Fibroblast of lung (primary cell): ENCODE measurements around the gene ARID1B. TPM values are rescaled to one million over a fixed set of nuclear protein-coding genes. Genes with fewer than 3 reads are reported as not detected.

Source experiments
- DNase-seq, 2 donors: peaks; one replicate each; pipeline versions ENCODE4 v3.0.0 to v3.0.0-alpha.2; 2010; ENCODE audit warnings: low read depth in 2 of 2
- H2AFZ ChIP-seq: 2 replicates; pipeline ENCODE4 v1.5.1; 2012; ENCODE audit warnings: low read length, control low read depth, inconsistent platforms
- H3K27ac ChIP-seq: 2 replicates; pipeline ENCODE4 v1.5.1; 2011; ENCODE audit warnings: low read length, control low read depth; ENCODE audit not compliant: insufficient read depth
- H3K27me3 ChIP-seq: 2 replicates; pipeline ENCODE4 v1.5.1; 2011; ENCODE audit warnings: mild to moderate bottlenecking, low read length; ENCODE audit not compliant: control insufficient read depth, insufficient read depth
- H3K36me3 ChIP-seq: 2 replicates; pipeline ENCODE4 v1.5.1; 2011; ENCODE audit warnings: low read length; ENCODE audit not compliant: control insufficient read depth, insufficient read depth
- H3K4me1 ChIP-seq: 2 replicates; pipeline ENCODE4 v1.5.1; 2011; ENCODE audit warnings: low read length; ENCODE audit not compliant: control insufficient read depth, insufficient read depth; ENCODE audit errors: extremely low read depth
- H3K4me2 ChIP-seq: 2 replicates; pipeline ENCODE4 v1.5.1; 2011; ENCODE audit warnings: low read length, control low read depth; ENCODE audit not compliant: insufficient read depth; ENCODE audit errors: extremely low read depth
- H3K4me3 ChIP-seq, 4 experiments: fragments of 200-600 bp in 1 of 4; sonication (generic) in 1 of 4; replicated peaks in 1 of 4; 2 replicates each; pipeline ENCODE4 v1.5.1; 2011 to 2016; ENCODE audit warnings: low read length in 4 of 4, low read depth in 3 of 4, mild to moderate bottlenecking in 3 of 4, control low read depth in 2 of 4, inconsistent platforms in 1 of 4, mixed read lengths in 1 of 4; ENCODE audit not compliant: insufficient read depth in 1 of 4; ENCODE audit errors: control extremely low read depth in 1 of 4
- H3K79me2 ChIP-seq: 2 replicates; pipeline ENCODE4 v1.5.1; 2012; ENCODE audit warnings: mild to moderate bottlenecking, low read length, inconsistent platforms; ENCODE audit not compliant: control insufficient read depth, insufficient read depth
- H3K9ac ChIP-seq: 2 replicates; pipeline ENCODE4 v1.5.1; 2011; ENCODE audit warnings: mild to moderate bottlenecking, low read length, control low read depth; ENCODE audit not compliant: insufficient read depth
- H3K9me3 ChIP-seq: 2 replicates; pipeline ENCODE4 v1.5.1; 2012; ENCODE audit warnings: low read depth, low read length; ENCODE audit not compliant: control insufficient read depth, insufficient read depth
- H4K20me1 ChIP-seq: 2 replicates; pipeline ENCODE4 v1.5.1; 2011; ENCODE audit warnings: low read length; ENCODE audit not compliant: control insufficient read depth, insufficient read depth; ENCODE audit errors: extremely low read depth
- CTCF ChIP-seq, 2 donors: IDR thresholded peaks in 1 of 2; conservative IDR thresholded peaks in 1 of 2; 1 replicate in 1 of 2; 2 replicates in 1 of 2; pipeline ENCODE4 v1.5.1; 2011 to 2012; ENCODE audit warnings: low read length in 2 of 2, control low read depth in 1 of 2, inconsistent platforms in 1 of 2, low read depth in 1 of 2, mild to moderate bottlenecking in 1 of 2
- EZH2 ChIP-seq: IDR thresholded peaks from 2 replicates; pipeline ENCODE4 v1.5.1; 2012; ENCODE audit warnings: low read length, control low read depth, mild to moderate bottlenecking; ENCODE audit errors: missing control alignments
- polyA plus RNA-seq, 2 donors: library from polyadenylated mRNA; depleted of rRNA in 1 of 2; stranded (reverse) in 1 of 2; unstranded in 1 of 2; fragments of >200 nt; gene quantifications; 2 replicates each; pipeline ENCODE4 v1.2.1, GENCODE V29; 2011 to 2012; ENCODE audit warnings: missing spikeins in 1 of 2
- total RNA-seq: library from RNA; depleted of rRNA; stranded (reverse); fragments of >200 nt; gene quantifications from 2 replicates; pipeline ENCODE4 v1.2.1, GENCODE V29; 2014

ARID1B gene
- total and polyA plus RNA-seq, 2 donors (not counting 1 experiment from before 2014, with no cell fraction given) = 15.4 to 41.9 TPM

GRCh38 chr6:156778454-156779205, 1.5 kb downstream of the ARID1B start:
- peaks cover 56% of the 10 kb centered on the region for H3K79me2 ChIP-seq
- DNase-seq = peak; percentile 43 to 56
- TF ChIP-seq CTCF (conservative IDR thresholded peaks at IDR 0.05 in 1 of 2, IDR thresholded peaks at IDR 0.05 in 1 of 2; ENCODE audit: low read depth in 1 of 2, low read length in 2 of 2) = no peak
- no peak for TF ChIP-seq EZH2
- H3K27me3 ChIP-seq = no peaks in the 10 kb centered on the region
- no peak overlapping the region for H2AFZ ChIP-seq
- H3K27ac ChIP-seq = peak overlapping the region; percentile 88
- peaks cover 8% of the 10 kb centered on the region for H3K4me1 ChIP-seq
- H3K36me3 ChIP-seq = no peaks in the 10 kb centered on the region
- H4K20me1 ChIP-seq = no peaks in the 10 kb centered on the region
- no peaks in the 10 kb centered on the region for H3K9me3 ChIP-seq
- H3K4me2 ChIP-seq = peak overlapping the region; percentile 50
- H3K9ac ChIP-seq = peak overlapping the region; percentile 79
- peak overlapping the region; percentile 41 to 85 (median 71) for H3K4me3 ChIP-seq

- Histone ChIP-seq H3K4me1 (peaks cover 9% of the 10 kb centered on the region), H3K27me3 (no peaks in the 10 kb centered on the region), H3K4me3 (peak overlapping the region; percentile 66 to 93 (median 80)), H3K27ac (peak overlapping the region; percentile 76), H3K4me2 (peak overlapping the region; percentile 95), H2AFZ (peak overlapping the region; percentile 5), H3K9me3 (no peaks in the 10 kb centered on the region), H3K9ac (peak overlapping the region; percentile 79), H3K79me2 (peaks cover 64% of the 10 kb centered on the region), H4K20me1 (no peaks in the 10 kb centered on the region), H3K36me3 (no peaks in the 10 kb centered on the region)
- TF ChIP-seq CTCF (conservative IDR thresholded peaks at IDR 0.05 in 1 of 2, IDR thresholded peaks at IDR 0.05 in 1 of 2; ENCODE audit: low read depth in 1 of 2, low read length in 2 of 2) (no peak), EZH2 (no peak)
- peak in 1 of 2 donors; percentile 29 for DNase-seq
Observed at GRCh38 chr6:156779206-156780094, 2.3 kb downstream of the ARID1B start.

GRCh38 chr6:156780102-156780641, 3.0 kb downstream of the ARID1B start:
- H2AFZ ChIP-seq = no peak overlapping the region
- H4K20me1 ChIP-seq = no peaks in the 10 kb centered on the region
- H3K4me2 ChIP-seq = peak overlapping the region; percentile 95
- H3K27me3 ChIP-seq = no peaks in the 10 kb centered on the region
- H3K4me3 ChIP-seq = peak overlapping the region; percentile 66 to 93 (median 80)
- H3K36me3 ChIP-seq = no peaks in the 10 kb centered on the region
- DNase-seq = peak; percentile 93 to 96
- peak overlapping the region; percentile 79 for H3K9ac ChIP-seq
- TF ChIP-seq EZH2 = no peak
- H3K9me3 ChIP-seq = no peaks in the 10 kb centered on the region
- peaks cover 72% of the 10 kb centered on the region for H3K79me2 ChIP-seq
- H3K27ac ChIP-seq = peak overlapping the region; percentile 76
- H3K4me1 ChIP-seq = peaks cover 9% of the 10 kb centered on the region
